ENCODE results near the gene PRM1.
A peak's percentile ranks its signal among the peaks of the same experiment; 100 is the strongest.

The PRM1 gene

DNA sequence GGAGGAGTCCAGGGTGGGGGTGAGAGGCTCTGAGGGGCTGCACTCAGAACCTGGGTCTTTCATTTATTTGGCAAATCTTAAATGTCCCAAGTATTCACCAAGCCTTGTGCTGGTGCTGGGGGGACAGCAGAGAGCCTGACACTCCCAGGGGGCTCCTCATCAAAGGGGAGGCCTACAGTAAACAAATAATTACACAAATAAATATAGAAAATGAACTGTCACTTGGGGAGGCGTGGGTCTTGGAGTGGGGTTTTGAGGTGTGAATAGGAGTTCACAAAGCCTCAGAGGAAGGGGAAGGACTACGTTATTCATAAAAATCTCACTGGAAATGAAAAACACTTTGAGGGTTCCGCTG, 15.2 kb upstream of the PRM1 start:
- Histone ChIP-seq H3K4me1 (ENCODE audit: control insufficient read depth in 1 of 2, insufficient read depth in 2 of 2, low read length in 2 of 2) (peaks cover 8 to 20% of the 10 kb centered on the region in 2 experiments), H4K12ac (ENCODE audit: low read depth, low read length) (no peak overlapping the region), H3K79me2 (ENCODE audit: control insufficient read depth, insufficient read depth, low read length, poor library complexity) (no peaks in the 10 kb centered on the region), H3K79me1 (ENCODE audit: low read length) (peaks cover 5% of the 10 kb centered on the region), H2BK120ac (ENCODE audit: insufficient read depth, low read length, poor library complexity) (peak overlapping the region; percentile 49), H4K8ac (ENCODE audit: low read depth, low read length) (peak overlapping the region; percentile 40), H3K27me3 (ENCODE audit: insufficient read depth, low read length) (no peaks in the 10 kb centered on the region), H2AFZ (ENCODE audit: insufficient read depth, low read length, poor library complexity) (no peak overlapping the region), H3K27ac (ENCODE audit: low read depth, low read length) (no peak overlapping the region), H2BK5ac (ENCODE audit: low read depth, low read length, poor library complexity) (peak overlapping the region; percentile 29), H3K14ac (ENCODE audit: low read length) (no peak overlapping the region), H2AK5ac (ENCODE audit: low read length) (no peak overlapping the region), H3K9me3 (ENCODE audit: insufficient read depth, low read depth, low read length) (no peaks in the 10 kb centered on the region), H3K36me3 (ENCODE audit: control insufficient read depth in 1 of 2, insufficient read depth in 2 of 2, low read length in 2 of 2) (no peaks in the 10 kb centered on the region), H3K4ac (ENCODE audit: low read depth, low read length) (no peak overlapping the region), H2BK12ac (ENCODE audit: low read length) (peak overlapping the region; percentile 58), H3K23ac (ENCODE audit: low read length) (no peak overlapping the region), H3K9ac (ENCODE audit: low read length) (no peak overlapping the region), H3K4me2 (ENCODE audit: low read length) (no peak overlapping the region), H3K18ac (ENCODE audit: low read length) (no peak overlapping the region), H3K4me3 (ENCODE audit: low read depth, low read length) (no peak overlapping the region), H4K91ac (ENCODE audit: low read depth, low read length) (peak overlapping the region; percentile 36)
- DNase-seq, result no peak
- WGBS (ENCODE audit: extremely low coverage, insufficient coverage, insufficient read length), result no CpG with 5 or more reads among the region's 3 CpGs

DNA sequence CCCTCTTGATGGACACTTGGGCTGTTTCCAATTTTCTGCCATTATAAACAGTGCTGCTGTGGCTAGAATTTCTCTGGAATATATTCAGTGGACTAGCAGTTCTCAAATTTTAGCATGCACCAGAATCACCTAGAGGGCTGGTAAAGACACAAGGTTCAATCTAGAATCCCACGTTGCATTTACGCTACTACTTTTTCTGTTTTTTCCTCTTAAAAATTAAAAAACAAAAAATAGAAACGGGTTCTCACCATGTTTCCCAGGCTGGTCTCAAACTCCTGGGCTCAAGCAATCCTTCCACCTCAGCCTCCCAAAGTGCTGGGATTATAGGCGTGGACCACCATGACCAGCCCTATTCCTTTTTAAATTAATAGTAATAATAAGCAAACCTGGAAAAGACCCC, 14.5 kb upstream of the PRM1 start:
- no peak overlapping the region for H2AFZ ChIP-seq (ENCODE audit: insufficient read depth, low read length, poor library complexity)
- H3K14ac ChIP-seq (ENCODE audit: low read length), result no peak overlapping the region
- no peak overlapping the region for H2AK5ac ChIP-seq (ENCODE audit: low read length)
- no peak for DNase-seq
- H3K36me3 ChIP-seq (ENCODE audit: control insufficient read depth in 1 of 2, insufficient read depth in 2 of 2, low read length in 2 of 2), result no peaks in the 10 kb centered on the region
- no peak overlapping the region for H3K23ac ChIP-seq (ENCODE audit: low read length)
- no peak overlapping the region for H3K4me2 ChIP-seq (ENCODE audit: low read length)
- H3K9me3 ChIP-seq (ENCODE audit: insufficient read depth, low read depth, low read length), result no peaks in the 10 kb centered on the region
- no peaks in the 10 kb centered on the region for H3K27me3 ChIP-seq (ENCODE audit: insufficient read depth, low read length)
- no peaks in the 10 kb centered on the region for H3K79me2 ChIP-seq (ENCODE audit: control insufficient read depth, insufficient read depth, low read length, poor library complexity)
- H2BK5ac ChIP-seq (ENCODE audit: low read depth, low read length, poor library complexity), result no peak overlapping the region
- peaks cover 5% of the 10 kb centered on the region for H3K79me1 ChIP-seq (ENCODE audit: low read length)
- no CpG with 5 or more reads among the region's 4 CpGs for WGBS (ENCODE audit: extremely low coverage, insufficient coverage, insufficient read length)
- no peak overlapping the region for H3K9ac ChIP-seq (ENCODE audit: low read length)
- H3K27ac ChIP-seq (ENCODE audit: low read depth, low read length), result no peak overlapping the region
- H4K12ac ChIP-seq (ENCODE audit: low read depth, low read length), result no peak overlapping the region
- no peak overlapping the region for H2BK12ac ChIP-seq (ENCODE audit: low read length)
- H4K8ac ChIP-seq (ENCODE audit: low read depth, low read length), result no peak overlapping the region
- peaks cover 11 to 23% of the 10 kb centered on the region in 2 experiments for H3K4me1 ChIP-seq (ENCODE audit: control insufficient read depth in 1 of 2, insufficient read depth in 2 of 2, low read length in 2 of 2)
- no peak overlapping the region for H3K4me3 ChIP-seq (ENCODE audit: low read depth, low read length)
- no peak overlapping the region for H2BK120ac ChIP-seq (ENCODE audit: insufficient read depth, low read length, poor library complexity)
- H4K91ac ChIP-seq (ENCODE audit: low read depth, low read length), result no peak overlapping the region
- H3K18ac ChIP-seq (ENCODE audit: low read length), result no peak overlapping the region
- H3K4ac ChIP-seq (ENCODE audit: low read depth, low read length), result no peak overlapping the region

DNA sequence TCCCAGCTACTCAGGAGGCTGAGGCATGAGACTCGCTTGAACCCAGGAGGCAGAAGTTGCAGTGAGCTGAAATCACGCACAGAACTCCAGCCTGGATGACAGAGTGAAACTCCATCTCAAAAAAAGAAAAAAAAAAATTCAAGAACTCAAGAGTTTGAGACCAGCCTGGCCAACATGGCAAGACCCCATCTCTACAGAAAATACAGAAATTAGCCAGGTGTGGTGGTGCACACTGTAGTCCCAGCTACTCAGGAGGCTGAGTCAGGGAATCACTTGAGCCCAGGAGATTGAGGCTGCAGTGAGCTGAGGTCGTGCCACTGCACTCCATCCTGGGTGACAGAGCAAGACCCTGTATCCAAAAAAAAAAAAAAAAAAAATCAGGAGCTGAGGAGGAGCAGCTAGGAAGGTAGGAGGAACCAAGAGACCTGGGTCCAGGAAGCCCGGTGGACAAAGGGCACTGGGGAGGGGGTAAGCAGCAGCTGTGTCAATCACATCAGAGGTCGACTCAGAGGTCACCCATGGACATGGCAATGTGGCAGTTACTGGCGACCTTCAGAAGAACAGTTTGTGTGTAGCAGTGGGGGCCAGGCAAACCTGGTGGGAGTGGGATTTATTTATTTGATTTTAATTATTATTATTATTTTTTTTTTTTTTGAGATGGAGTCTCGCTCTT, 11.1 kb upstream of the PRM1 start:
- Histone ChIP-seq H3K4me3 (ENCODE audit: low read depth, low read length) (no peak overlapping the region), H3K9me3 (ENCODE audit: insufficient read depth, low read depth, low read length) (no peaks in the 10 kb centered on the region), H2BK12ac (ENCODE audit: low read length) (no peak overlapping the region), H3K14ac (ENCODE audit: low read length) (no peak overlapping the region), H2BK5ac (ENCODE audit: low read depth, low read length, poor library complexity) (no peak overlapping the region), H2AFZ (ENCODE audit: insufficient read depth, low read length, poor library complexity) (no peak overlapping the region), H3K27me3 (ENCODE audit: insufficient read depth, low read length) (no peaks in the 10 kb centered on the region), H3K18ac (ENCODE audit: low read length) (no peak overlapping the region), H3K4me2 (ENCODE audit: low read length) (no peak overlapping the region), H3K27ac (ENCODE audit: low read depth, low read length) (no peak overlapping the region), H2AK5ac (ENCODE audit: low read length) (no peak overlapping the region), H2BK120ac (ENCODE audit: insufficient read depth, low read length, poor library complexity) (no peak overlapping the region), H3K4me1 (ENCODE audit: control insufficient read depth in 1 of 2, insufficient read depth in 2 of 2, low read length in 2 of 2) (peaks cover 11 to 20% of the 10 kb centered on the region in 2 experiments), H3K36me3 (ENCODE audit: control insufficient read depth in 1 of 2, insufficient read depth in 2 of 2, low read length in 2 of 2) (no peaks in the 10 kb centered on the region), H3K23ac (ENCODE audit: low read length) (no peak overlapping the region), H4K12ac (ENCODE audit: low read depth, low read length) (no peak overlapping the region), H4K8ac (ENCODE audit: low read depth, low read length) (no peak overlapping the region), H3K79me2 (ENCODE audit: control insufficient read depth, insufficient read depth, low read length, poor library complexity) (no peaks in the 10 kb centered on the region), H3K79me1 (ENCODE audit: low read length) (peaks cover 5% of the 10 kb centered on the region), H4K91ac (ENCODE audit: low read depth, low read length) (no peak overlapping the region), H3K4ac (ENCODE audit: low read depth, low read length) (no peak overlapping the region), H3K9ac (ENCODE audit: low read length) (no peak overlapping the region)
- DNase-seq, result no peak
- no CpG with 5 or more reads among the region's 7 CpGs for WGBS (ENCODE audit: extremely low coverage, insufficient coverage, insufficient read length)

DNA sequence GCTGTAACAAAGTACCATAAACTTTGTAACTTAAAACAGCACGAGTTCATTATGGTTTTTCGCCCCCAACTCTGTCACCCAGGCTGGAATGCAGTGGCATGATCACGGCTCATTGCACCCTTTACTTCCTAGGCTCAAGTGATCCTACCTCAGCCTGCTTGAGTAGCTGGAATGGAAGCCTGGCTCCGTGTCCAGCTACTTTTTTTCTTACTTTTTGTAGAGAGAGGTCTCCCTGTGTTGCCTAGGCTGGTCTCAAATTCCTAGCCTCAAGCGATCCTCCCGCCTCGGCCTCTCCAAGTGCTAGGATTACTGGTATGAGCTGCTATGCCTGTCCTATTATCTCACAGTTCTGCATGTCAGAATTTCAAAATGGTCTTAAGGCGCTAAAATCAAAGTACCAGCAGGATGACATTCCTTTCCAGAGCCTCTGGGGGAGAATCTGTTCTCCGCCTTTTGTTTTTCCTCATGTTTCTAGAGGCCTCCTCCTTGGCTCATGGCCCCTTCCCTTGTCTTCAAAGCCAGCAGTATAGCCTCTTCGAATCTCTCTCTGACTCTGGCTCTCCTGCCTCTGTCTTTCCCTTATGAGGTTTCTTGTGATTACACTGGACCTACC, 10.1 kb upstream of the PRM1 start:
- Histone ChIP-seq H4K91ac (ENCODE audit: low read depth, low read length) (no peak overlapping the region), H2BK5ac (ENCODE audit: low read depth, low read length, poor library complexity) (no peak overlapping the region), H3K27ac (ENCODE audit: low read depth, low read length) (no peak overlapping the region), H3K14ac (ENCODE audit: low read length) (no peak overlapping the region), H2BK120ac (ENCODE audit: insufficient read depth, low read length, poor library complexity) (no peak overlapping the region), H2AFZ (ENCODE audit: insufficient read depth, low read length, poor library complexity) (no peak overlapping the region), H3K9me3 (ENCODE audit: insufficient read depth, low read depth, low read length) (no peaks in the 10 kb centered on the region), H3K4me2 (ENCODE audit: low read length) (no peak overlapping the region), H3K4me3 (ENCODE audit: low read depth, low read length) (no peak overlapping the region), H3K18ac (ENCODE audit: low read length) (no peak overlapping the region), H4K12ac (ENCODE audit: low read depth, low read length) (no peak overlapping the region), H3K23ac (ENCODE audit: low read length) (no peak overlapping the region), H3K79me1 (ENCODE audit: low read length) (peaks cover 3% of the 10 kb centered on the region), H4K8ac (ENCODE audit: low read depth, low read length) (no peak overlapping the region), H2AK5ac (ENCODE audit: low read length) (no peak overlapping the region), H3K9ac (ENCODE audit: low read length) (no peak overlapping the region), H3K79me2 (ENCODE audit: control insufficient read depth, insufficient read depth, low read length, poor library complexity) (no peaks in the 10 kb centered on the region), H2BK12ac (ENCODE audit: low read length) (no peak overlapping the region), H3K36me3 (ENCODE audit: control insufficient read depth in 1 of 2, insufficient read depth in 2 of 2, low read length in 2 of 2) (no peaks in the 10 kb centered on the region), H3K4ac (ENCODE audit: low read depth, low read length) (no peak overlapping the region), H3K4me1 (ENCODE audit: control insufficient read depth in 1 of 2, insufficient read depth in 2 of 2, low read length in 2 of 2) (peaks cover 11% of the 10 kb centered on the region in 2 experiments), H3K27me3 (ENCODE audit: insufficient read depth, low read length) (no peaks in the 10 kb centered on the region)
- DNase-seq, result peak; percentile 91 to 97
- WGBS (ENCODE audit: extremely low coverage, insufficient coverage, insufficient read length), result no CpG with 5 or more reads among the region's 10 CpGs

Data from trophoblast cell (in vitro differentiated cells and primary cell).